Right cardiac atrium (tissue), 5 donors: Measurements from ENCODE around the gene IFNA6. TPM values are rescaled to one million over a fixed set of nuclear protein-coding genes. Genes with fewer than 3 reads are reported as not detected.
"Not testable (repeated sequence)": the region's sequence is repeated elsewhere in the genome, so short reads cannot be mapped to it uniquely, and the experiment has no call there.

Experiments used
- ATAC-seq, 2 donors: fragments of 200-7000 bp; cut with Tn5 transposase; one replicate each; pipeline versions ENCODE4 v1.8.0 to v1.9.1; 2020; ENCODE audit warnings: moderate library complexity in 2 of 2, mild to moderate bottlenecking in 1 of 2
- DNase-seq, 3 donors: peaks; one replicate each; pipeline ENCODE4 v3.0.0-alpha.2; 2020
- H3K27ac ChIP-seq: one replicate; pipeline ENCODE4 v1.5.1; 2013; ENCODE audit warnings: mild to moderate bottlenecking, low read length, control low read depth, moderate library complexity
- H3K27me3 ChIP-seq: one replicate; pipeline ENCODE4 v1.6.1; 2013; ENCODE audit not compliant: control insufficient read depth, insufficient read depth
- H3K4me1 ChIP-seq: one replicate; pipeline ENCODE4 v1.6.1; 2013; ENCODE audit warnings: low read length; ENCODE audit not compliant: control insufficient read depth, insufficient read depth
- H3K4me3 ChIP-seq: one replicate; pipeline ENCODE4 v1.5.1; 2013; ENCODE audit warnings: low read length, control low read depth
- H3K9me3 ChIP-seq: one replicate; pipeline ENCODE4 v1.6.1; 2013; ENCODE audit warnings: low read length; ENCODE audit not compliant: control insufficient read depth
- WGBS: extraction: QIAGEN DNeasy Blood & Tissue Kit; methylation state at CpG from one replicate; pipeline ENCODE4 v1.1.7; 2013; 5-methylcytosine and 5-hydroxymethylcytosine counted together
- intact Hi-C, 4 donors: fragments of 100-400 bp; cut with DNase I; formaldehyde crosslinking; loops; one replicate each; pipeline versions ENCODE4 v1.11.0 to v1.14.0; 2022 to 2023
- long read RNA-seq, 4 donors: library from polyadenylated mRNA; unstranded; transcript quantifications; one replicate each; pipeline ENCODE4 v2.0.0, GENCODE V29; 2020 to 2021
- polyA plus RNA-seq: library from polyadenylated mRNA; stranded (reverse); fragments of 200-250 nt; gene quantifications from one replicate; pipeline ENCODE4 v1.2.3, GENCODE V29; 2013
- total RNA-seq, 4 donors: library from RNA; stranded (reverse); fragmentation: NEBNext Ultra II Directional; extraction: Animal tissue kit (Norgen Biotek cat#: 25700); gene quantifications; one replicate each; pipeline ENCODE4 v1.2.1, GENCODE V29; 2021
- donor health status: healthy with polysubstance abuse.
- donor health status: DM: no; HTN: yes; CAD: no.
- donor health status: DM: no; HTN: no; CAD: no.
- donor health status: DM: no; HTN: yes; CAD: no; lungs with severe emphysema.
- donor health status: DM: yes; HTN: yes; CAD: no.

Gene IFNA6
- total RNA-seq: not detected
- not detected for polyA plus RNA-seq
- long read RNA-seq, donor 1: 0 reads
- long read RNA-seq, donor 2: 0 reads
- long read RNA-seq, donor 3: 0 reads
- long read RNA-seq, donor 4: 0 reads

- whole genome bisulfite sequencing: 88% methylated on average over 1 of the region's 1 CpG
- Histone ChIP-seq H3K4me1 (no peaks in the 10 kb centered on the region), H3K27me3 (no peaks in the 10 kb centered on the region), H3K27ac (no peak within 1 kb of the TSS), H3K9me3 (no peaks in the 10 kb centered on the region), H3K4me3 (no peak within 1 kb of the TSS)
- ATAC-seq (no peak), DNase-seq (no peak)
- intact Hi-C loops: no loop called here
Measured at GRCh38 chr9:21350787-21351186, at the start of gene IFNA6. TSS of gene IFNA6 (minus strand) at chr9:21350887. CDS start at chr9:21350887, 0 bp downstream.

GRCh38 chr9:21399956-21400355 is 49.3 kb upstream of the IFNA6 start:
- ATAC-seq (no peak), DNase-seq (no peak)
- Histone ChIP-seq H3K27me3 (peaks cover 3% of the 10 kb centered on the region), H3K27ac (no peak overlapping the region), H3K9me3 (no peaks in the 10 kb centered on the region), H3K4me1 (no peaks in the 10 kb centered on the region), H3K4me3 (no peak overlapping the region)
- 35% methylated on average over 3 of the region's 3 CpGs for WGBS
- intact Hi-C loops: loop anchor here in 2 of 4 donors (5.0 to 10.0 kb wide), 2 partner anchors 75 to 78 kb away; no protein-coding TSS in a partner anchor

- ATAC-seq: no peak
- H3K9me3 ChIP-seq: no peaks in the 10 kb centered on the region
- 71% methylated on average over 5 of the region's 5 CpGs for WGBS
- H3K4me1 ChIP-seq: no peaks in the 10 kb centered on the region
- no peak overlapping the region for H3K4me3 ChIP-seq
- no peak overlapping the region for H3K27ac ChIP-seq
- intact Hi-C loops: loop anchor here in 2 of 4 donors (5.0 to 10.0 kb wide), 2 partner anchors 74 to 77 kb away; no protein-coding TSS in a partner anchor
- peaks cover 3% of the 10 kb centered on the region for H3K27me3 ChIP-seq
- DNase-seq: no peak
Measured at GRCh38 chr9:21398955-21399489, 48.3 kb upstream of the IFNA6 start.

DNA sequence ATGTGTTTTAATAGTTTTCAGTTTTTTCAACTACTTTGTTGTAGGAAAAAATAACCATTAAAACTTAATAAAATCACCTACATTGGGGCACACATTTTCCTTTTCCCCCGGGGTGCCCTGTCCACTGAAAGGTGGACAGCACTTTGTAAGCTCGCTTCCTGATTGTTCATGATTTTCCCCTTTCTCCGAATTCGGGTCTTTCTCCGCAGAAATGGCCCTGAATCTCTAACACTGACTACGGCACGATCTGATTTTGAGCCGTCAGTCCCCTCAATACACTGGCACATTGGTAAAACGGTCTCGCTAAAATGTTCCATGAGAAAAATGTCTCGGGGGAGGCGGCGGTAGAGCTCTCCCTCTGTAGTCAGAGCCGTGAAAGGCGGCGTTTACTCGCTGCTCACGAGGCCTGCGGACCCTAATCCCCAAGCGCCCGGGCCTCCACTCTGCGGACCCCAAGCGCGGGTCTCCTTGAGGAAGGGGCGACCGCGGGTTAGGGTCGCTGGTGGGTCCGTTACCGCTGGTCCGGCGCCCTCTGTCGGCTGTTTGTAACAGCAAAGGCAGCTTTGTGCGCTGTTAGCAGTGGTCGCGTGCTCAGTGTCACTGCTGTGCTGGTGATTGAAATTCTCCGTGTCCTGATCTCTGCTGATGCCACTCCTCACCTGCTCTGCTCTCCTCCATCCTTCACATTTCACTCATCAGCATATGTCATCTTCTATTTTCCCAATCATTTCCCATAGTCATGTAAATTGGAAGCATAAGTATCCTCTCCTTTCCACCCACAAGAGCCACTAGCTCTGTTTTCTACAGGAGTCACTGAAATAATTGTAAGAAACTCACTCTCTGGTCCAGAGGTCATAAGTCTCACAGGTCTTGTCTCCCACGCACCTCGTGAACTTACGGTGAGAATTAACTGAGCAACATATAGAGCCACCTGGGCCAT is 45.4 kb upstream of the IFNA6 start:
- Histone ChIP-seq H3K4me1 (no peaks in the 10 kb centered on the region), H3K27me3 (peaks cover 3% of the 10 kb centered on the region)
- WGBS: 7% methylated on average over 40 of the region's 40 CpGs

GRCh38 chr9:21392270-21392669 is 41.6 kb upstream of the IFNA6 start:
- Histone ChIP-seq H3K4me3 (no peak overlapping the region), H3K4me1 (no peaks in the 10 kb centered on the region), H3K9me3 (no peaks in the 10 kb centered on the region), H3K27ac (no peak overlapping the region), H3K27me3 (no peaks in the 10 kb centered on the region)
- ATAC-seq (no peak), DNase-seq (no peak)
- intact Hi-C loops: loop anchor here in 1 of 4 donors (10.0 kb wide), 1 partner anchor 67 kb away; no protein-coding TSS in a partner anchor
- 78% methylated on average over 6 of the region's 6 CpGs for WGBS

More for the DNA sequence above, 45.4 kb upstream of the IFNA6 start:
- DNase-seq (peak; percentile 53 to 83 (median 69)), ATAC-seq (peak; percentile 74 to 83)
- intact Hi-C loops: loop anchor here in 2 of 4 donors (5.0 to 10.0 kb wide), 2 partner anchors 71 to 74 kb away; no protein-coding TSS in a partner anchor
- H3K9me3 ChIP-seq: no peaks in the 10 kb centered on the region
- peak overlapping the region; percentile 63 for H3K4me3 ChIP-seq
- H3K27ac ChIP-seq: no peak overlapping the region

GRCh38 chr9:21385131-21385670 is 34.5 kb upstream of the IFNA6 start, which contains the start of gene IFNA2:
TSS of gene IFNA2 (minus strand) at chr9:21385398. CDS start at chr9:21385329, 69 bp downstream.
- intact Hi-C loops: no loop called here
- ATAC-seq (no peak), DNase-seq (no peak)
- 52% methylated on average over 1 of the region's 1 CpG for WGBS
- Histone ChIP-seq H3K4me3 (no peak within 1 kb of the TSS), H3K27ac (no peak within 1 kb of the TSS), H3K9me3 (no peaks in the 10 kb centered on the region), H3K4me1 (no peaks in the 10 kb centered on the region), H3K27me3 (no peaks in the 10 kb centered on the region)

DNA sequence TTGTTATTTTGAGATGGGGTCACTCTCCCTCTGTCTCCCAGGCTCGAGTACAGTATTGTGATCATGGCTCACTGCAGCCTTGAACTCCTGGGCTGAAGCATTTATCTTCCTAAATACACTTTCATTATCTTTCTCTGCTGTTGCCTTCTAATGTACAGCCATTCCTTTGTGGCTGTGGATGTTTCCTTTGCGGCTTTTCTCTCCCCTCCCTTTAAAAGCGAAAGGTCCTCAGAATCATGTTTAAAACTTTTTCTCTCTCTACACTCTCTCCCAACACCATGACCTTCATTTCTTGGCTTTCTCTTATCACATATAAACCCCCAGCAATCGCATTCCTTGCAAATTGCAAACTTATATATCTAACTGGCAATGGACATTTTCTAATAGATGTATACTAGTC is 32.9 kb upstream of the IFNA6 start:
- Histone ChIP-seq H3K4me3 (no peak overlapping the region), H3K9me3 (no peaks in the 10 kb centered on the region), H3K27ac (no peak overlapping the region), H3K4me1 (no peaks in the 10 kb centered on the region), H3K27me3 (no peaks in the 10 kb centered on the region)
- DNase-seq (no peak), ATAC-seq (no peak)
- 52% methylated on average over 4 of the region's 4 CpGs for whole genome bisulfite sequencing
- intact Hi-C loops: no loop called here

DNA sequence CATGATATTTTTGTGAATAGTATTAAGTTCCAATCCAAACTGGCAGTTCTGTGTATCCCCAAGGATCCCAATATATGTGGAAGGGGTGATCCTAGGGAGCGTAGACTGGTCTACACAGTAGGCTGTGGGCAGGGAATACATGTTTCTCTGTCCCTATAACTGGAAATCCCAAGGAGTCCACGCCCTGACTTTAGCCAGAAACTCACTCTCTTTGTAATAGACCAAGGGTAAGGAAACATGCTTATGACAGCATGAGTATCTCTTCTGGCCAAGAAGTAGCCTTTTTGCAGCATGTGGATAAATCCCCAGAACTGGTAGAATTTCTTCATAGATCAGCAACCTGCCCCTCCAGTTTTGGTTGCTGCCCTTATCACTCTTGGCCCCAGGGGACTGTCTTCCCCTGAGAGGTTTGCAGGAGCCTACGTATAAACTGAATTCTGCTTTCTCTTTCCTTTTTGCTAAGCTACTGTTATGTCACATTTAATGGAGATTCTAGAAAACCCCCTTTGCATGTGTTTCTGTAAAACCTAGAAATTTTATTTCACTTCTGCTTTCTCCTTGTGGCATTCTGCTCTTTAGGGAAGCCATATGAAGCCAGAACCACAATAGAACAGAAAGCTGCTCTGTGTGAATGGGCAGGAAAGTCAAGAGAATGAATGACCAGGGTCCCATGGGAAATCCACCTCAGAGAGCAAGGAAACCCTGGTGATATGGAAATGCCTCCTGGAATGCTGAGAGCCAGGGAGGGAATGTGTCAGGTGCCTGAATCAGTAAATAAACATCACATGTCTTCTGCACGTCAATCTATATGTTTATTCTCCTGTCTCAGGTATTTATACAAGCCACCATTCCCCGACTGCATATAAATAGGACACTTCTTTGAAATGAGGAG is 31.0 kb upstream of the IFNA6 start:
- Histone ChIP-seq H3K4me1 (no peaks in the 10 kb centered on the region), H3K9me3 (no peaks in the 10 kb centered on the region), H3K27me3 (no peaks in the 10 kb centered on the region), H3K4me3 (no peak overlapping the region), H3K27ac (no peak overlapping the region)
- DNase-seq (no peak), ATAC-seq (no peak)
- intact Hi-C loops: no loop called here
- 37% methylated on average over 5 of the region's 5 CpGs for WGBS

- H3K27ac ChIP-seq, H3K27me3 ChIP-seq, H3K4me1 ChIP-seq, H3K4me3 ChIP-seq, intact Hi-C loops, DNase-seq, H3K9me3 ChIP-seq, ATAC-seq: not testable (repeated sequence)
- 55% methylated on average over 4 of the region's 4 CpGs for WGBS
Measured at GRCh38 chr9:21371467-21371866, 20.8 kb upstream of the IFNA6 start.

GRCh38 chr9:21367957-21368356 is 17.3 kb upstream of the IFNA6 start, which contains the start of gene IFNA13:
TSS of gene IFNA13 (minus strand) at chr9:21368057. CDS start at chr9:21368010, 47 bp downstream.
- Histone ChIP-seq H3K9me3 (no peaks in the 10 kb centered on the region), H3K27ac (no peak within 1 kb of the TSS), H3K27me3 (no peaks in the 10 kb centered on the region), H3K4me1 (no peaks in the 10 kb centered on the region), H3K4me3 (no peak within 1 kb of the TSS)
- DNase-seq: no peak
- intact Hi-C loops: no loop called here
- ATAC-seq: no peak
- WGBS: 84% methylated on average over 3 of the region's 3 CpGs
